8988T (cell line): ENCODE results near the gene GNG11.

Experiments used
- DNase-seq: peaks from one replicate; pipeline ENCODE4 v3.0.0; 2011

GNG11 gene

GRCh38 chr7:93955304-93955703 lies 33.8 kb downstream of the GNG11 start:
- DNase-seq: no peak

GRCh38 chr7:93957767-93958166 lies 36.2 kb downstream of the GNG11 start:
- DNase-seq: no peak

DNA sequence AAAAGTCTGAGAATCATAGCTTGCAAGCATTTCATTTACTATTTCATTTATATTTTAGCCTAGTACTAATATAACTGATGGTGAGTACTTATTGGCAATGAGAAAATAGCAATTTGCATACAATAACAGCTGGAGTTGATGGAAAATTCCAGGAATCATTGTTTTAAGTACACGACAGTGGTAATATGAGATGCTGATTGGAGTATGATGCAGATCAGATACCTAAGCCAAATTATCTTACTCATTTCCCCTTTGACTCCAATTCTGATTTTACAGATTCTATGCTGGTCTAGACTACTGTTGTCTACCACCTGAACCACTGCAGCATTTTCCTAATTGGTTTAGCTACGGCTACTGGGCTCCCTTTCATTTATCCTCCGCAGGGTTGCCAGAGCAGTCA lies 36.7 kb downstream of the GNG11 start:
- no peak for DNase-seq

- DNase-seq: no peak
Observed at GRCh38 chr7:93958651-93959050, 37.1 kb downstream of the GNG11 start.

DNA sequence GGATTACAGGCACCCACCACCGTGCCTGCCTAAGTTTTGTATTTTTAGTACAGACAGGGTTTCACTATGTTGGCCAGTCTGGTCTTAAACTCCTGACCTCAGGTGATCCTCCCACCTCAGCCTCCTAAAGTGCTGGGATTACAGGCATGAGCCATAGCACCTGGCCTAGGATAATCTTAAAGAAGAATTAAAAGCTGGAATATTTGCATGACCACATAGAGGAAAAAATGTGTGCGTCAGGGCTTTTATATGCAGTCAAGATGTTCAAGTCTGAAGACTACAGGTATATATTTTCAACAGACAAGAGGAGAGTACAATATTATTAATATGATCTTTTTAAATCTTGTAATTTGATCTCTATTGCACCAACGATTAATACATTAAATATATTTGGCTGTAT lies 39.5 kb downstream of the GNG11 start:
- DNase-seq: no peak

DNA sequence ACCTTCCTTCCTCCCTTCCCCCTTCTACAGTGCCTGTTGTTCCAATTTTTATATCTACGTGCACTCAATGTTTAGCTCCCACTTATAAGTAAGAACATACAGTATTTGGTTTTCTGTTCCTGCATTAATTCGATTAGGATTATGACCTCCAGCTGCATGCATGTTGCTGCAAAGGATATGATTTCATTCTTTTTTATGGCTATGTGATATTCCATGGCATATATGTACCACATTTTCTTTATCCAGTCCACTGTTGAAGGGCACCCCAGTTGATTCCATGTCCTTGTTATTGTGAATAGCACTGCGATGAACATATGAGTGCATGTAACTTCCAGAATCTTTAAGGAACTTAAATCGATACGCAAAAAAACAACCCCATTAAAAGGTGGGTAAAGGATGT lies 42.7 kb downstream of the GNG11 start:
- no peak for DNase-seq

DNA sequence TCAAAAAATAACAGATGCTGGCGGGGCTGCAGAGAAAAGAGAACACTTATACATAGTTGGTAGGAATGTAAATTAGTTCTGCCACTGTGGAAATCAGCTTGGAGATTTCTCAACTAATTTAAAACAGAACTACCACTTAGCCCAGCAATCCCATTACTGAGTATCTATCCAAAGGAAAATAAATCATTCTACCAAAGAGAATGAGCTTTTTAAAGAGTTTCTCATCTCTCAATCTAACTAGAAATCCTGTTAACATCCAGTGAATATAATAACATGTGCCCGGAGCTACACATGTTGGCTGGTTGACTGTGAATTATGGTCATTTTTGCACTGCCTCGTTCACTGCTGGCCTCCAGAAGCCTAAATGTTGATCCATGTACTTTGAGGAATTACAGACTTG lies 43.3 kb downstream of the GNG11 start:
- no peak for DNase-seq

DNA sequence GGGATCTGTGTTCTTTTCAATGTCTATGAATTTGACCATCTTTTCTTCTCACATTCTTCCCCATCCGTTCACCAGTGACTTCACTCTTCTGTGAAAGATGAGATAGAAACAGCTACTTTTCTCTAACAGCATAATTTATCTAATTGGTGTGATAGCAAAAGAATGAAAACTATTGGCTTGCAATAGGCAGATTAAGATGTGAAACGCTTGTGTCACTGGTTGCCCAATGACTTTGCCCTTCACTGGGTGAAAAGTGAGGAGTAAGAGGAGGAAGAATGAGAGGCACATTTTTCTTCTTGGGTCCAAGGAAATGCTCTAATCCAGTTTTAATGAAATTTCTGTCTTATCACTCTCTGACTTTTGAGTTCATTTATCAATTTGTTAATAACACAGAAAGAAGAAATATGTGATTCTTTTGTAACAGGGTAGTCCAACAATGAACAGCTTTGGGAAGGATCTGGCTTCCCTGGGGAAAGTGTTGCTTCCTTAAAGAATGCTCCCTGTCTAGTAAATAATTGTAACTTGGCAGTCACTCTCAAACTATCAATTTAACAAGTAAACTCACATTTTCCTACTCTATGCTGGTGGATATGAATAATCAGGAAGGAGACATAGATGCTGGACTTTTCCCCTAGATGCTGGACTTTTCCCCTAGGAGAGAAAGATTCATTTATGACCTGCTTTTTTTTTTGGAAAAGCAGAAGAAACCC lies 47.5 kb downstream of the GNG11 start:
- no peak for DNase-seq

DNA sequence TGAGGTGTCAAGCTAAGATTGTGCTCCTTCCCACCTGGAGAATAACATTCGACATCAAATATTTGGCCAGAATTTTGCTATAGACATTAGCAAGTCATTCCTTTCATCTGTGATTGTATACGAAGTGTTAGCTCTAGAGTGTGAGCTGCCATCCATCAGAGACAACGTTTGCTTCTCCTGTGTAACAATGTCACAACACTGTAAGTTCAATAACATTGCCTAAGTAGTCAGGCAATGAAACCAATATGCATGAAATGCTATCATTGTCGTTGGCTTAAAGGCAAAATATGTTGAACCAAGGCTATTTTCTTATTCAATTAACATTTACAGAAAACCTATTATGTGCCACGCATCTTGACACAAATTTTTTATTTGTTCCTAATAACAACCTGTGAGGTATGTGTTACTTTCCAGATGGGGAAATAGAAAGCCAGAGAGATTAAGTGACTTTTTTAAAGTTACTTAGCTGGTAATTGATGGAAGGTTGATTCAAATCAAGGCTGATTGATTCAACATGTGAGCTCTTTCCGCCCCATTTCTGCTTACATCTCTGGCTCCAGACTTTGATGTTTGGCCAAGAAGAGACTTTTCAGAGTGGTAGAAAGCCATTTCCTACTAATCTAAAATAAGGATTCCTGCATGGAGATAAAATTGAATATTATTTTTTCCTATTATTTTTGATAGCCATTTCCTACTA lies 50.6 kb downstream of the GNG11 start:
- no peak for DNase-seq

DNA sequence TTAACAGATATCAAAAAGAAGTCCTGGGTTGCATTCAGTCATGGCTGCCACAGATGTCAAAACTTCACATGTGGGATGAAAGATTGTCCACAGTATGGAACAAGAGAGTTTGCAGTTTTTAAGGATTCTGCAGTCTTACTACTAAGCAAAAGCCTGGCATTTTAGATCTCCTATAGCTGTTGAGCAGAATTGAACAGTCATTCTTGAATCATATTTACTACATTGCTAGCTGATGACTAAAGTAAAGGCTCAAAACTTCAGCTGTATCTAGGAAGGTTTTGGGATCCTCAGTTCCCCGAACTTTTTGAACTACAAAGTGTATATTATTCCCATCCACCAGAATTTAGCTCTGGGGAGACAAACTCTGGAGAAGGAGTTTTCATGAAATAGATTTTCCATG lies 51.6 kb downstream of the GNG11 start:
- DNase-seq: no peak

GRCh38 chr7:93977211-93977950 lies 55.8 kb downstream of the GNG11 start:
- DNase-seq: no peak
